Cardiac muscle cell (in vitro differentiated cells and primary cell): ENCODE results near the gene TMEM156. TPM values are rescaled to one million over a fixed set of nuclear protein-coding genes. Genes with fewer than 3 reads are reported as not detected.

Experiments
- DNase-seq, 2 donors: peaks; one replicate each; pipeline versions ENCODE4 v3.0.0 to v3.0.0-alpha.2; 2010 to 2017; ENCODE audit warnings: low read depth in 1 of 2, low spot score in 1 of 2
- H3K27ac ChIP-seq: fragments of 200-600 bp; sonication (generic); 2 replicates; pipeline ENCODE4 v1.5.1; 2016
- H3K27me3 ChIP-seq: fragments of 200-600 bp; sonication (generic); 2 replicates; pipeline ENCODE4 v1.6.0; 2016; ENCODE audit warnings: control low read depth
- H3K36me3 ChIP-seq: fragments of 200-600 bp; sonication (generic); 2 replicates; pipeline ENCODE4 v1.5.1; 2016; ENCODE audit warnings: control low read depth
- H3K4me1 ChIP-seq: fragments of 200-600 bp; sonication (generic); 2 replicates; pipeline ENCODE4 v1.8.1; 2017; ENCODE audit warnings: low read depth, mild to moderate bottlenecking, mixed run types
- H3K4me3 ChIP-seq: fragments of 200-600 bp; sonication (generic); 2 replicates; pipeline ENCODE4 v1.5.1; 2016; ENCODE audit warnings: mild to moderate bottlenecking
- H3K9me3 ChIP-seq: fragments of 200-600 bp; sonication (generic); 2 replicates; pipeline ENCODE4 v1.5.1; 2017; ENCODE audit warnings: low read depth, mild to moderate bottlenecking, control low read depth
- polyA plus RNA-seq: library from polyadenylated mRNA; unstranded; fragments of >200 nt; fragmentation: Nextera tagmentation; extraction: Ambion mirVana; gene quantifications from 2 replicates; pipeline ENCODE4 v1.2.1, GENCODE V29; 2016
- total RNA-seq: library from RNA; depleted of rRNA; stranded (reverse); fragments of >200 nt; gene quantifications from 2 replicates; pipeline ENCODE4 v1.2.3, GENCODE V29; 2016
- TF ChIP-seq, protein P1 (sequence below): IDR thresholded peaks from 2 replicates; pipeline ENCODE4 v1.5.1; 2012; ENCODE audit warnings: low read depth, mild to moderate bottlenecking, low read length

TMEM156 gene
- total and polyA plus RNA-seq, 2 experiments from 2014 or later: not detected

DNA sequence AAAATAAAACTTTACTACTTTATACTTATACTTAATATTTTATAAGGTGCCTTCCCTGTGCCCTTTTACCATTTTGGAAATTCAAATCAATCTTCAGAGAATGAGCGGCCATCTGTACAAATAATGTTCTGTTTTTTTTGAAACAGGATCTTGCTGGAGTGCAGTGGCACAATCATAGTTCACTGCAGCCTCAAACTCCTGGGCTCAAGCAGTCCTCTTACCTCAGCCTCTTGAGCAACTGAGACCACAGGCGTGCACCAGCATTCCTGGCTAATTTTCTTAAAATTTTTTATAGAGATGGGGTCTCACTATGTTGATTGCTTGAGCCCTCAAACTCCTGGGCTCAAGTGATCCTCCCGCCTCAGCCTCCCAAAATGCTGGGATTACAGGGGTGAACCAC, 111.1 kb downstream of the TMEM156 start:
- Histone ChIP-seq H3K4me3 (no peak overlapping the region), H3K9me3 (no peaks in the 10 kb centered on the region), H3K27ac (no peak overlapping the region), H3K4me1 (no peaks in the 10 kb centered on the region), H3K36me3 (peaks cover 4% of the 10 kb centered on the region), H3K27me3 (no peaks in the 10 kb centered on the region)
- TF ChIP-seq, protein P1, sequence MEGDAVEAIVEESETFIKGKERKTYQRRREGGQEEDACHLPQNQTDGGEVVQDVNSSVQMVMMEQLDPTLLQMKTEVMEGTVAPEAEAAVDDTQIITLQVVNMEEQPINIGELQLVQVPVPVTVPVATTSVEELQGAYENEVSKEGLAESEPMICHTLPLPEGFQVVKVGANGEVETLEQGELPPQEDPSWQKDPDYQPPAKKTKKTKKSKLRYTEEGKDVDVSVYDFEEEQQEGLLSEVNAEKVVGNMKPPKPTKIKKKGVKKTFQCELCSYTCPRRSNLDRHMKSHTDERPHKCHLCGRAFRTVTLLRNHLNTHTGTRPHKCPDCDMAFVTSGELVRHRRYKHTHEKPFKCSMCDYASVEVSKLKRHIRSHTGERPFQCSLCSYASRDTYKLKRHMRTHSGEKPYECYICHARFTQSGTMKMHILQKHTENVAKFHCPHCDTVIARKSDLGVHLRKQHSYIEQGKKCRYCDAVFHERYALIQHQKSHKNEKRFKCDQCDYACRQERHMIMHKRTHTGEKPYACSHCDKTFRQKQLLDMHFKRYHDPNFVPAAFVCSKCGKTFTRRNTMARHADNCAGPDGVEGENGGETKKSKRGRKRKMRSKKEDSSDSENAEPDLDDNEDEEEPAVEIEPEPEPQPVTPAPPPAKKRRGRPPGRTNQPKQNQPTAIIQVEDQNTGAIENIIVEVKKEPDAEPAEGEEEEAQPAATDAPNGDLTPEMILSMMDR: no peak
- DNase-seq: no peak

DNA sequence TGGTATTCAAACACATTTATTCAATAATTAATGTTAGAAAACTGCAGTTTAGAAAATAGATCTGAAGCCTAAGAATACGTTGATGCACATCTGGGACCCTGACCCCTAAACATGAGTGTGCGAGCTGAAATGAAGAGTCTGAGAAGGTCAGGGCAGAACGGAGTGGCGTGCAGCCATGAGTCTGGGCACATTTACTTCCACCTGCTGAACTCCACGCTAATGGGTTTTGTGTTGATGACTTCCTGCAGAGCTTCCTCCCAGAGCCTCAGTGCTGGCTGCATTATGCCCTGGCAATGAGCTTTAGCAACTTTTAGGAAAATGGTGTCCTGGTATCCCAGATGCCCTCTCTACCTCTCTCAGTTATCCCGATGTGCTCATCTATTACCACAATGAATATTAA, 111.5 kb downstream of the TMEM156 start:
- Histone ChIP-seq H3K4me3 (no peak overlapping the region), H3K36me3 (peaks cover 4% of the 10 kb centered on the region), H3K27ac (no peak overlapping the region), H3K4me1 (no peaks in the 10 kb centered on the region), H3K9me3 (no peaks in the 10 kb centered on the region), H3K27me3 (no peaks in the 10 kb centered on the region)
- TF ChIP-seq, protein P1: no peak
- no peak for DNase-seq

DNA sequence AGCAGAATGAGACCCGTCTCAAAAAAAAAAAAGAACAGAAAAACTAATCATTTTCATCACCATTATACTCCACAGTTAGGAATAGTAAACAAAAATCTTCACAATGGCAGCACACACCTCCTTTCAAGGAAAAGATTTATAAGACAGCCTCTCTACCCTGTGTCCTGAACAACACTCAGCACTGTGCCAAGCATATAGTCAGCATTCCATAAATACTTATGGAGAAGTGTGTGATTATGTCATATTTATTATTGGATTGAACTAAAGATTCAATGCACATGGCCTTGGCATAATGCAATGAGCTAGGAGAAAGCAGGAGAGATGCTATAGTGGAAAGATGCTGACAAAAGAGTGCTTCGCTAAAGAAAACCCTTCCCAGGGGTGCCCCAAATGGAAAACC, 112.0 kb downstream of the TMEM156 start:
- H3K9me3 ChIP-seq: no peaks in the 10 kb centered on the region
- H3K27ac ChIP-seq: no peak overlapping the region
- H3K36me3 ChIP-seq: peaks cover 4% of the 10 kb centered on the region
- H3K4me1 ChIP-seq: no peaks in the 10 kb centered on the region
- TF ChIP-seq, protein P1: no peak
- no peak for DNase-seq
- no peaks in the 10 kb centered on the region for H3K27me3 ChIP-seq
- no peak overlapping the region for H3K4me3 ChIP-seq

DNA sequence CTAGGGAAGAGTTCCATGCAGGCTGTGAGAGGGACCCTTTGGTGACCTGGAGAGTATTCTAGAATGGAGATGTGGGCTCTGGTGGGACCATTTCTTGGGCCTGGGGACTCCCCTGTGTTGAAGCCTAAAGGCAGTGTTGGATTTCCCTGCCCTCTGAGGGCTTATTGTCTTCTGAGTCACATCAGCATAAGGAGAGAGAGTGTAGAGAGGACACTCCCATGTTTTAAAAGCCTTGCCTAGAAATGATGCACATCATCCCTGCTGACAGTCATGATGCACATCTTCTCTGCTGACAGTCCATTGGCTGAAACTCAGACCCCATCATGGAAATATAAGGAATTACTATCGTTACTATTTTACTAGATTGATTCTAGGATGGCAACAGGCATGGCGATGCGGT, 112.7 kb downstream of the TMEM156 start:
- no peak overlapping the region for H3K4me3 ChIP-seq
- no peak for DNase-seq
- no peaks in the 10 kb centered on the region for H3K9me3 ChIP-seq
- TF ChIP-seq, protein P1: no peak
- H3K27ac ChIP-seq: no peak overlapping the region
- peaks cover 4% of the 10 kb centered on the region for H3K36me3 ChIP-seq
- H3K4me1 ChIP-seq: no peaks in the 10 kb centered on the region
- H3K27me3 ChIP-seq: no peaks in the 10 kb centered on the region

DNA sequence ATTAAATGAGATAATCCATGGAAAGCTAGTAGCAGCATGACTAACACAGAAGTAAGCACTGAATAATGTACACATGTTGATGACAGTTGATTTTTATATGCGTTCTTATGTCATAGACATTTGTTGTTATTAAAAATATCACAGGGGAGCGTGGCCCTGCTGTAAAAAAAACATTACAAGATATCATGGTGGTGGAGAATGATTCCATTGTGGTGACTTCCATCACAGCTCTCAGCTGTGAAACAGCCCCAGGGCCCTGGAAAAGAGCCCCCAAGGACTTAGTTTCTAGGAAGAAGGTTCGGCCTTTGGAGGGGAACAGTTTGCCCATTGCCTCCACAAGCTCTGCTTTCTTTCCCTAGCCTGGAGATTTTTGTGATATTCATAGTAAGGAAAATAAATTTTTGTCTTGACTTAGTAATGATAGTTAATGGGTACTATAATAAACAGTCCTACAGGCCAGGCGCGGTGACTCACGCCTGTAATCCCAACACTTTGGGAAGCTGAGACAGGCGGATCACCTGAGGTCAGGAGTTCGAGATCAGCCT, 114.7 kb downstream of the TMEM156 start:
- Histone ChIP-seq H3K9me3 (no peaks in the 10 kb centered on the region), H3K27me3 (no peaks in the 10 kb centered on the region), H3K4me1 (no peaks in the 10 kb centered on the region), H3K4me3 (no peak overlapping the region), H3K27ac (no peak overlapping the region), H3K36me3 (peaks cover 4% of the 10 kb centered on the region)
- TF ChIP-seq, protein P1: no peak
- DNase-seq: no peak

Other genes with a start within 250 kb of the TMEM156 start
- gene TLR10, start 249.4 kb downstream of the TMEM156 start, total RNA-seq: not detected in 2 replicates
- gene TLR10, start 249.4 kb downstream of the TMEM156 start, polyA plus RNA-seq: 0.06 TPM in 1 of 2 replicates, not detected in the other
- gene TLR1, start 227.6 kb downstream of the TMEM156 start, total RNA-seq: 0.07 and 0.30 TPM in 2 replicates
- 1.2 TPM in 1 of 2 replicates, not detected in the other for gene TLR1, start 227.6 kb downstream of the TMEM156 start, polyA plus RNA-seq
- 0.11 and 0.12 TPM in 2 replicates for gene TLR6, start 175.6 kb downstream of the TMEM156 start, total RNA-seq
- gene TLR6, start 175.6 kb downstream of the TMEM156 start, polyA plus RNA-seq: 0.29 TPM in 1 of 2 replicates, not detected in the other
- 39.9 and 46.8 TPM in 2 replicates for gene FAM114A1, start 164.6 kb downstream of the TMEM156 start, total RNA-seq
- gene FAM114A1, start 164.6 kb downstream of the TMEM156 start, polyA plus RNA-seq: 32.2 and 33.1 TPM in 2 replicates
- 17.3 and 27.7 TPM in 2 replicates for gene KLHL5, start 29.8 kb upstream of the TMEM156 start, total RNA-seq
- 20.7 and 27.4 TPM in 2 replicates for gene KLHL5, start 29.8 kb upstream of the TMEM156 start, polyA plus RNA-seq
- gene WDR19, start 150.1 kb upstream of the TMEM156 start, total RNA-seq: 44.6 and 50.3 TPM in 2 replicates
- 28.2 and 30.2 TPM in 2 replicates for gene WDR19, start 150.1 kb upstream of the TMEM156 start, polyA plus RNA-seq